BJ (cell line): Measurements from ENCODE around the gene DNAJC5. TPM values are rescaled to one million over a fixed set of nuclear protein-coding genes. Genes with fewer than 3 reads are reported as not detected.
"Not testable (repeated sequence)": the region's sequence is repeated elsewhere in the genome, so short reads cannot be mapped to it uniquely, and the experiment has no call there.

Experiments
- CTCF ChIA-PET: fragments of 350-600 bp; formaldehyde crosslinking; extraction: SDS; loops from one replicate; lab custom pipeline; 2021; ENCODE audit warnings: antibody characterized with exemption, inconsistent platforms; lab: Yijun Ruan, JAX
- POLR2A ChIA-PET: fragments of 300-600 bp; sonication (Branson Sonifier 250); formaldehyde crosslinking; extraction: SDS; loops from one replicate; lab custom pipeline; 2021; ENCODE audit warnings: antibody characterized with exemption; lab: Charles Lee
- DNase-seq: peaks from one replicate; pipeline ENCODE4 v3.0.0-alpha.2; 2011; ENCODE audit warnings: low read depth
- H3K27me3 ChIP-seq: 2 replicates; pipeline ENCODE4 v1.6.0; 2011; ENCODE audit warnings: low read length; ENCODE audit not compliant: control insufficient read depth, insufficient read depth
- H3K36me3 ChIP-seq: 2 replicates; pipeline ENCODE4 v1.5.1; 2011; ENCODE audit warnings: low read length; ENCODE audit not compliant: control insufficient read depth, insufficient read depth
- H3K4me3 ChIP-seq: 2 replicates; pipeline ENCODE4 v1.5.1; 2011; ENCODE audit warnings: low read depth, mild to moderate bottlenecking, control low read depth, low read length
- polyA plus RNA-seq: library from polyadenylated mRNA; depleted of rRNA; stranded (reverse); fragments of >200 nt; gene quantifications from 2 replicates; pipeline ENCODE4 v1.2.3, GENCODE V29; 2011
- TF ChIP-seq, protein P1 (sequence below): IDR thresholded peaks from 2 replicates; pipeline ENCODE4 v1.5.1; 2011; ENCODE audit warnings: low read depth, mild to moderate bottlenecking, control low read depth, inconsistent platforms, low read length, moderate library complexity; ENCODE audit not compliant: insufficient read depth

Gene DNAJC5
- polyA plus RNA-seq, 1 experiment: 45.6 TPM

DNA sequence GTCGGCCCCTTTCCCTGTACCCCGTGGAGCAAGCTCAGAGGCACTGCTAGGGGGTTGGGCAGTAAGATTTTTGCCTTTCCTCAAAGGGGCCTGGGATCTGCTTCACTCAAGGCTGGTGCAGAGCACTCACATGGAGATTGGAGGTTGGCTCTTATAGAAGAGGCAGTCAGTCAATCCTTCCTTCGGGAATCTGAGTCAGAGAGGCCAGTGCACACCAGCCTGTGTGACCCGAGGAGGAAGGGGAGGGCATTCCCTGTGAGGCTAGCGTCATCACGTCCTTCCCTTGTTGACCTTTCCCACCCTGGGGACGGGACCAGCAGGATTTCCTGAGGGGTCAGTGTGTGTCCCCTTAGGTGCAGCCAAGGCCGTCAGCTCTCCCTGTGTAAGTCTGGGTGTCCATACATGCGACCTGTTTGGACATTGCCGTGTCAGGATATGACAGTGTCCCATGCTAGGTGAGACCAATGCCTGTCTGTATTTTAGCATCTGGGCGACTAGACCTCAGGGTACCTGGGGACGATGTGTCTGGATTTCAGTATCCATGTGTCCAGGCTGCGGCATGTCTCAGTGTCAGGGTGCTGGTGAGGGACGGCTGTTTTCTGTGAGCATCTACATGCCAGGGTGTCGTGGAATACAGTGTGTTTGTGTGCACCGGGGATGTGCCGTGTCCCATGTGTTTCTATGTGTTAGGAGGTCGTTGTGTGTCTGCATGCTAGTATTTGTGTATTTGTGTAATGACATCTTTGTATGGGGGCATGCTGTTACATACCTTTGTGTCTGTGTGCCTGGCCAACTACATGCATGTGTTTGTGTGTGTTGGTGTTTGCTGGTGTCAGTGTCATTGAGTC, 77.6 kb downstream of the DNAJC5 start:
- TF ChIP-seq, protein P1, sequence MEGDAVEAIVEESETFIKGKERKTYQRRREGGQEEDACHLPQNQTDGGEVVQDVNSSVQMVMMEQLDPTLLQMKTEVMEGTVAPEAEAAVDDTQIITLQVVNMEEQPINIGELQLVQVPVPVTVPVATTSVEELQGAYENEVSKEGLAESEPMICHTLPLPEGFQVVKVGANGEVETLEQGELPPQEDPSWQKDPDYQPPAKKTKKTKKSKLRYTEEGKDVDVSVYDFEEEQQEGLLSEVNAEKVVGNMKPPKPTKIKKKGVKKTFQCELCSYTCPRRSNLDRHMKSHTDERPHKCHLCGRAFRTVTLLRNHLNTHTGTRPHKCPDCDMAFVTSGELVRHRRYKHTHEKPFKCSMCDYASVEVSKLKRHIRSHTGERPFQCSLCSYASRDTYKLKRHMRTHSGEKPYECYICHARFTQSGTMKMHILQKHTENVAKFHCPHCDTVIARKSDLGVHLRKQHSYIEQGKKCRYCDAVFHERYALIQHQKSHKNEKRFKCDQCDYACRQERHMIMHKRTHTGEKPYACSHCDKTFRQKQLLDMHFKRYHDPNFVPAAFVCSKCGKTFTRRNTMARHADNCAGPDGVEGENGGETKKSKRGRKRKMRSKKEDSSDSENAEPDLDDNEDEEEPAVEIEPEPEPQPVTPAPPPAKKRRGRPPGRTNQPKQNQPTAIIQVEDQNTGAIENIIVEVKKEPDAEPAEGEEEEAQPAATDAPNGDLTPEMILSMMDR: no peak
- Histone ChIP-seq H3K36me3 (peaks cover 1% of the 10 kb centered on the region; the same call in 1 of the 2 replicates), H3K4me3 (no peak overlapping the region), H3K27me3 (no peaks in the 10 kb centered on the region)
- DNase-seq: no peak
- POLR2A ChIA-PET: no interaction called here
- CTCF ChIA-PET: interaction anchor here (0.8 to 3.8 kb wide), 5 partner anchors 22 to 664 kb away, joined by 3 to 53 read pairs (median 8); partner anchors contain the start of gene PTK6

DNA sequence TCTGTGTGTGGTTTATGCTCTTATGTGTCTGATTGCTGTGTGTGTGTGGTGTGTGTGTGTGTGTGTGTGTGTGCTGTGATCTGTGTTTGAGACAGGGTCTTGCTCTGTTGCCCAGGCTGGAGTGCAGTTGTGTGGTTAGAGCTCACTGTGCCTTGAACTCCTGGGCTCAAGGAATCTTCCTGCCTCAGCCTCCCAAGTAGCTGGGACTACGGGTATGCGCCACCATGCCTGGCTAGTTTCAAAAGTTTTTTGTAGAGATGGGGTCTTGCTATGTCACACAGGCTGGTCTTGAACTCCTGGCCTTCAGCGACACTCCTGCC, 78.2 kb downstream of the DNAJC5 start:
- Histone ChIP-seq H3K4me3 (no peak overlapping the region), H3K36me3 (no peaks in the 10 kb centered on the region), H3K27me3 (no peaks in the 10 kb centered on the region)
- no peak for DNase-seq
- CTCF ChIA-PET: interaction anchor here (0.6 to 3.8 kb wide), 28 partner anchors 9 to 664 kb away, joined by 3 to 53 read pairs (median 4); partner anchors contain the start of genes PTK6 and UCKL1
- TF ChIP-seq, protein P1: no peak
- POLR2A ChIA-PET: no interaction called here

DNA sequence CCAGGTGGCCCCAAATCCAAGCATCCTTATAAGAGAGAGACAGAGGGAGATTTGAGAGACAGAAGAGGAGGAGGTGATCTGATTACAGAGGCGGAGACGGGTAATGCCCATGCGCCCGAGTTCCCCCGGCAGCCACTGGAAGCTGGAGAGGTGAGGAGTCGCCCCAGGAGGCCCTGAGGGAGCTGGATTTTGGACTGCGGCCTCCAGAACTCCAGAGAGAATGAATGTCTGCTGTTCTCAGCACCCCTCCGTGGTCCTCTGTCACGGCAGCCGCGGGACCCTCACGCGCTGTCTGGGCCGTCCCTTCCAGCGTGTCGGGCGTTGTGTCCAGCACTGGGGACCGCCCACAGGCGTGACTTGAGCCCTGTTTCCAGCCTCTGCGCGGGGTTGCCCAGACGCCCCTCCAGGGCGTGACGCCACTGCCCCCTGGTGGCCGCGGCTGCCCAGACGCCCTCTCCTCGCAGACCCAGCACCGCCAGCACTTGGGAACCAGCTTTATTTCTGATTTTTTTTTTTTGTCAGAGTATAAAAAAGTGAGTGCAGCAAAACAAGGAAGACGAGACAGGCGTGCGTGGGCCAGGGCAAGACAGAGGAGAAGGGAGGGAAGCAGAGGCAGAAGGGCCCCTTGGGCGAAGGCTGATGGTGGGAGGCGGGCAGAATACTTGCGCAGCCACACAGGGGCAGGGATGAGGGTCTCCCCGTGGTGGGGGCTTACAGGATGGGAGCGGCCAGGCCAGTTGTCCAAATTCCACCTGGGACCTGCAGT, 78.9 kb downstream of the DNAJC5 start:
- DNase-seq: peak; percentile 25
- ChIA-PET CTCF (interaction anchor here (0.6 to 3.8 kb wide), 40 partner anchors 10 to 665 kb away, joined by 3 to 53 read pairs (median 4); partner anchors contain the start of genes DNAJC5, PTK6, TPD52L2 and UCKL1), POLR2A (no interaction called here)
- TF ChIP-seq, protein P1: peak; percentile 99
- Histone ChIP-seq H3K36me3 (no peaks in the 10 kb centered on the region), H3K4me3 (peak overlapping the region; percentile 38), H3K27me3 (no peaks in the 10 kb centered on the region)

DNA sequence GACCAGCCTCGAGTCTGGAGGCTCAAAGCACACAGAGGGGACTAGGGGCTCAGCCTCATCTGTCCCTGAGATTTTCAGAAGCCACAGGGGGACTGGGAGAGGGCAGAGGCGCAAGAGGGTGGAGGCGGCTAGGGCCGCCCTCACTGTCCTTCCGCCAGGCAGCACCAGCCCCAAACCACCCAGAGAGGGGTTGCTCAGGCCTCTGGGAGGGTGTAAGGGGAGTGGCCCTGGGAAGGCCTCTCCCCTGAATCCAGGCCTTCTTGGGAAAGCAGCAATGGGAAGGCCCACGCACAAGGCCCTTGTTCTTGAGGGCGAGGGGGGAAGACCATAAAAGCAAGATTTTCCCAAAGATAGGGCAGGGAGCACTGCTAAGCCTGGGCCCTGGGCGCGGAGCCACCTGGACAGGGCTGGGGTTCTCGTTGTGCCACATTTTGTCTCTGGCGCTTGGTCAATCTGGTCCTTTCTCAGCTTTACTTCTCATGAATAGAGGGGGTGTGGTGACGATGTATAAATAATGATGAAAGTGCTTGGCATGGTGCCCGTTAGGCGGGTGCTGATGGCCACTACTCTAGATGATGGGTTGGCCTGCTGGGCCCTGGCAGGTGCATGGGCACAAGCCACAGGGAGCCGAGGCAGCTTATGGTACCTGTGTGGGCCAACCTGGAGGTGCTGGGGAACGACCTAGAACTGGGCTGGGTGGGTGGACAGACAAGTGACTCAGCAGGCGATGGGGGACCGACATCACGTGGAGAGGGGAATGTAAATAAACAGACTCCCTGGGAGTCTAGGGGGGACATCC, 79.7 kb downstream of the DNAJC5 start:
- no peak overlapping the region for H3K4me3 ChIP-seq
- no peaks in the 10 kb centered on the region for H3K27me3 ChIP-seq
- ChIA-PET CTCF (interaction anchor here (0.6 to 3.8 kb wide), 34 partner anchors 11 to 666 kb away, joined by 3 to 53 read pairs (median 4); partner anchors contain the start of genes DNAJC5, PTK6, TPD52L2 and UCKL1), POLR2A (no interaction called here)
- H3K36me3 ChIP-seq: no peaks in the 10 kb centered on the region
- no peak for DNase-seq
- TF ChIP-seq, protein P1: no peak

DNA sequence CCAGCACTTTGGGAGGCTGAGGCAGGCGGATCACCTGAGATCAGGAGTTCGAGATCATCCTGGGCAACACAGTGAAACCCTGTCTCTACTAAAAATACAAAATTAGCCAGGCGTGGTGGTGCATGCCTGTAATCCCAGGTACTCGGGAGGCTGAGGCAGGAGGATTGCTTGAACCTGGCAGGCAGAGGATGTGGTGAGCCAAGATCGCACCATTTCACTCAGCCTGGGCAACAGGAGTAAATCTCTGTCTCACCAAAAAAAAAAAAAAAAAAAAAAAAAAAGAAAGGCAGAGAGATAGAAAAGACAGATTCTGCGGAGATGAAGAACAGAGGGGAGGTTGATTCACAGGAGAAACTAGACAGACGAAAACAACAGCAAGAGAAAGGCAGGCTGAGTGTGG, 81.6 kb downstream of the DNAJC5 start:
- CTCF ChIA-PET: interaction anchor here (3.8 kb wide), 1 partner anchor 438 kb away, joined by 53 read pairs; the partner anchor contains the start of gene PTK6
- DNase-seq, H3K27me3 ChIP-seq, H3K36me3 ChIP-seq, H3K4me3 ChIP-seq, POLR2A ChIA-PET: not testable (repeated sequence)
